NCI-H1417 treated with DMSO at 0.1 percent for 48 hours (cell line): ENCODE results near the gene CDKN2B-AS1.

ENCODE experiments used
- DNase-seq: peaks from one replicate; lab custom pipeline; 2025; lab: John Stamatoyannopoulos, UW

The CDKN2B-AS1 gene

DNA sequence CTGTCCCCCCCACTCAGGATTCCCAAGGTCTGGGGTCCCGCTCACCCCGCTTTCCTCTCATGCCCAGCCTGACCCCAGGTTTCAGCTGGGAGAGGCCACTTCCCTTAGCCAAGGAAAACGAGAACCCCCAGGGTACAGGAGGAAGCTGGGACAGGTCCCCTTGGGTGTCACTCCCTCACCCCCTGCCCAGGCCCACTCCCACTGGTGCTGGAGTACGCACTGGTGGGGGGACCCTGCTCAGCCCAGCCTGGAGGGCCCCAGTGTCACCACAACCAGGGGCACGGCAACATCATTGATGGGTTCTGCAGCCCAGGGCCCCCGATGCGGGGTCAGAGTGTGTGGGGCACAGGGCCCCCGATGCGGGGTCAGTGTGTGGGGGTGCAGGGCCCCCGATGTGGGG lies 159.5 kb downstream of the CDKN2B-AS1 start:
- no peak for DNase-seq

DNA sequence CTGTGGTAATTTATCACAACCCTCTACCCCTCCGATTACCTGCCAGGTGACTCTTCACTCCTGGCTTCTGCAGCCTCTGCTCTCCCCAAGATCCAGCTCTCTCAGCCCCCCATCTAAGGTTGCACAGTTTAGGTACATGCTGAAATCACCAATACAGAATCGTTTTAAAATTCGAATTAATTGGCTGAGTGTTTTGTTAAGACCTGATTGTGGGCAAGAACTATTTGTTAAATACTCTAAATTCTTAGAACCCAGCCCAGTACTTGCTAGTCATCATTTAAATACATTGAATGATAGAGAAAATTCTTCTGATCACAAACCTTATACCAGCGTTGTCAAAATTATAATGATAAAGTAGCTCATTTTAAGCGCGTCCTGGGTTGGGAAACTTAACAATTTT lies 162.0 kb downstream of the CDKN2B-AS1 start:
- no peak for DNase-seq

DNA sequence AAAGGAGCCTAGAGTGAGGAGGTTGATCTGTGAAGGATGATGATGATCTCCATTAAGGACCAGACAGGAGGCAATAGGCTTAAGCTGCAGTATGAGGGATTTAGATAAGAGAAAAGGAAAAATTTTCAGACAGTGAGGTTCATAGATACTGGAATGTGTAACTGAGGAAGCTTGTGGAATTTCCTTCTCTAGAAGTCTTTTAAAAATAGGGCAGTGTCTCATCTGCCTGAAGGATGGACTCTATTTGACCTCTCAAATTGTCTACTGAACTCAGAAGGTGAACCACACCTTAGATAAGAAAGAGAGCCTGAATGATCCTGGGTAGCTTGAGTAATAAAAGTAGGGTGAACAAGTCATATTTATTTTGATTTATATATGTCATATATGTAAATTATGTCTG lies 162.7 kb downstream of the CDKN2B-AS1 start:
- DNase-seq, result no peak

DNA sequence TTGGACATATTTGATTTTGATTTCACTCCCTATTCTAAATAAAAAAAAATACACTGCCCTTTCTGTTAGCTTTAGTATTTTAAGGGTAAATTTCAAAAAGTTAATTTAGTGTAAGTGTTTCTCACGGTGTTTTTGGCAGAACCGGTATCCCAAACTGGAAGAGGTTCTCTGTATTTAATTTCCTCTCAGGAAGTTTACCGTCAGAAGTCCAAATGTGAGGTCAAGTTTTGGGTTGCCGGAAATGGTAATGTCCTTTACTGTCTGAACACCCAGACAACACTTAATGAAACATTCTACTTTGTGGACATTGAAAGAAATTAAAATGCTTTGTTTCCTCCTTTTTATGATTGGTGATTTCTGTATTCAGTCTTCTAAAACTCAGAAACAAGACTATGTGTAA lies 163.2 kb downstream of the CDKN2B-AS1 start:
- no peak for DNase-seq

DNA sequence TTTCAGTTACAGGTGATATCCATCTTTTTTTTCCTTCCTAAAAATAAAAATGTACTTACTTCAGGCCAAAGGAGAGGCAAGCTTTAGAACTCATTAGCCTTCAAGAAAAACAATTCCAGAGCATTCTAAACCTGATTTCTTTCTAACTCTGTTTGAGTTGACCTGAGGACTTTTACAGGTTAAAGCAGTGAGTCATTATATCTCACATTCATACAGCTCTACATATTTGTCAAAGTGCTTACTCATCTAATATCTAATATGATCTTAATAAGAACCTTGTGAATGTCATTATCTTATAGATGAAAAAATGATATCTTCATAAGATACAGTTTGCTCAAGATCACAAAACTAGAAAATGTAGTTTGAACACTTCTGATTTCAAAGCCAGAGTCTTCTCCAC lies 163.7 kb downstream of the CDKN2B-AS1 start:
- no peak for DNase-seq

DNA sequence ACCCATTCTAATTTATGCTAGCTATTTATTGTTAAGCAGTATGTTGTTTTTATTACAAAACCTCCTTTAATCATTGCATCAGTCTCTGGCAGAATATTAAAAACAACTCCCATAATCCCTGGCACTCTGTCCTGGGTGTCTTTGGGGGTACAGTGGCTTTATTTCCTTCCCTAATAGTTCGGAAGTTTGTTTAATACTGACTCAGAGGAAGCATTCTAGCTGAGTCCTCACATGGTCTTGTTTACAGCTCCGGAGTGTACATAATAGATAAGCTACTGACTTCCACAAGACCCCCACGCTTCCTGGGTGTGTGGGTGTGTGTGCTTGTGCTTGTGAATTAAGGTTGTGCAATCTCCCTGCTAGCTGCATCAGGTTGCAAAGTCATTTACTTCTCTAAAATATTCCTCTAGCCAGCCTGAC lies 164.3 kb downstream of the CDKN2B-AS1 start:
- no peak for DNase-seq

DNA sequence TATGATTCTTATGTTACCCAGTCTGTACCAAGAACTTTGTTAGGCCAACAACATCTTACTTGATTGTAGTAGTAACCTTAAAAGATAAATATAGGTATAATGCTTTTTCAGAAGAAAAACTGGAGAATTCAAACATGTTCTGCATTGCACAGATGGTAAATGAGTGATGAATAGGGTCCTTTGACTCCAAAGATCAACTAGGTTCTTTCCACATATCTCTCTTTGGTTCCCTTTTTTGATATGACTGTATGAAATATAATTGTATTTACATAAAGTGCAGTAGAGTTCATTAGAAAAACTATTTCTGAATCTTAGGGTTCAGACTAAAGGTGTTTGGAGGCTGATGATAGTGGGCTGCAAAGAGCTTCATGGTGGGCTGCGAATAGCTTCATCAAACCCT lies 165.0 kb downstream of the CDKN2B-AS1 start:
- no peak for DNase-seq

DNA sequence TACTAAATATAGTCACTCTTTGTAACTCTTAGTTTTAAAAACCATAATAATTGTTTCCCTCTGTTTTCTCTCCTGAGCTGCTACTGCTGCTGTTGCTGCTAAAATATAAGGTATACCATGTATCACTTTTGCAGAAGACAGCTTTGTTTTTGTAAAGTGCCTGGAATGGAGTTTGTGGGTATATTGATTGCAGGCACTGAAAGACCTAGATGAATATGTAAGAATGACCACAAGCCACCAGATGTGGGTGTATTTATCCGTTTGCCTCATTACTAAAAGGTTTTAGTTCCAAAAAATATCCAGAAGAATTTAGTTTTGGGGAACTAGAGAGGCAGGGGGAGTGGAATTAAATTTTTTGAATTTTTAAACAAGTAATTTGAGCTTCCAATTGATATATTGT lies 165.6 kb downstream of the CDKN2B-AS1 start:
- DNase-seq, result no peak

DNA sequence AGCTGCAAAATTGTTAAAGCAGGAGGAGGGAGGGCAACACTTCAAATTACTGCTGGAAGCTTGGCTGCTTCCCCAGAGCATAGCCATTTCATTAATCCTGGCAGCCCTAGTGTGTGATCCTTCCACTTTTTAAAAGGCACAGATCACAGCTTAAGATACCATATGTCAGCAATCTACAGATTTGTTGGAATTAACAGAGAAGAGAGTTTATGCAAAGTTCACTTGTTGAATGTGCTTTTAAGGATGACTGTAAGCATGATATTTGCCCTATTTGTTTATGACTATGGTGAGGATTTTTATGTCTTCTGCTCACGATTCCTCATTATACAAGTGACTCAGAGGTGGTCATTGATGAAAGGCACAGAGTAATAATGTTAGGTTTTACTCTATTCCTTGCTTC lies 170.6 kb downstream of the CDKN2B-AS1 start:
- DNase-seq, result no peak

DNA sequence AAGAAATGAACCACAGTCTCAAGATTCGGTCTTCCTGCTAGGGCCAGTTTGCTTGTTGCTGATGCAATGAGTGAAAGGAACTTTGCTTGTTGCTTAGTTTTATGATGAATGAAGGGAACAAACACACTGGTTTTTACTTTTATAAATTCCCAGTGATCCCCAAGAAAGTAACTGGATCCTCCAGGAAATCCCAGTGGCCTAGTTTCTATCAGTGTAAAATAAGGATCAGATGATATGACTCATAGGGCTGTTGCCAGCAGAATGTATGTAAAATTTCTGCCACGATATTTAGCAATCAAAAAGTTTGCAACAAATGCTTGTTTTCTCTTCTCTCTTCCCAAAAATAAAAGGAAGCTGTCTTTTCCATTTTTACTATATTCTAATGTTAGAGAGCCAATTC lies 174.7 kb downstream of the CDKN2B-AS1 start:
- DNase-seq, result no peak

DNA sequence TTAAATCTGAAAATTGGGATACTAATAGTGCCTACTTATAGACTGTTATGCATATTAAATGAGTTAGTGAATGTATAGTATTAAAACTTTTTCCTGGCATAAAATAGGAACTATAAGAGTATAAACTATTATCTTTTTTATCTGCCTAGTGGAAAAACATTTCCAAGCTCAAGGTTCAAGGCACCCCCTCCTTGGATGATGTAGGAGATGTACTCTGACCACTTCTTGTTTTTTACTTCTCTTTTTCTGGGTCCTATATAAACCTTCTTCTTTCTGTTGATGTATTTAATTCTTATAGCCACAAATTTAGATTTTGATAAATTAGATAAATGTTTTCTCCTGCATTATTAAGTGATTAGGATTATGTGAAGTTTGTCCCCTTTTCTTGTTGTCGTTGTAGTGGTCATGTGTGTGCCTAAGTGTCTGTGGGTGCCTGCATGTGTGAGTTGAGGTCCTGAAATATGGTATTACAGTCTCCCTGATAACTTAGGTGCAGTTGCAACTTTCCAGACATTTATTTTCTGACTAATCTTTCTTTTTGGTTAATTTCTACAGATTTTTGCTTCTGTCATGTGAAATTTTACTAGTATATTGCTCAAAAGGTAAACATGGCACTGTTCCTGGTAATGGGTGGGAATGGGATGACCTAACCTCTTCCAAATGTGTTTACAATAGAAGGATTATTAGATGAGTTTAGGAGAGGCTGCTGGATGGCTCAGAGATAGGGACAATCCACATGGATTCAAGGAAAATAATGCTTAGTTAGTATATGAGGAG lies 175.3 kb downstream of the CDKN2B-AS1 start:
- no peak for DNase-seq
